Mesenchymal stem cell (in vitro differentiated cells and primary cell): ENCODE measurements around the gene TAS2R9.

ENCODE experiments used
- DNase-seq: peaks from one replicate; pipeline ENCODE4 v3.0.0-alpha.2; 2013
- H2AFZ ChIP-seq: one replicate; pipeline ENCODE4 v1.6.1; 2013; ENCODE audit warnings: low read depth, mild to moderate bottlenecking, control low read depth, inconsistent platforms, low read length, moderate library complexity
- H2AK5ac ChIP-seq: 2 replicates; pipeline ENCODE4 v1.6.1; 2013; ENCODE audit warnings: low read length, moderate library complexity, mild to moderate bottlenecking, inconsistent platforms; ENCODE audit not compliant: severe bottlenecking
- H2BK120ac ChIP-seq: one replicate; pipeline ENCODE4 v1.6.1; 2013; ENCODE audit warnings: low read depth, mild to moderate bottlenecking, inconsistent platforms, low read length, moderate library complexity
- H2BK12ac ChIP-seq, 2 experiments: one replicate each; pipeline ENCODE4 v1.6.1; 2013; ENCODE audit warnings: inconsistent platforms in 2 of 2, low read length in 2 of 2, mild to moderate bottlenecking in 2 of 2, moderate library complexity in 2 of 2, control low read depth in 1 of 2
- H2BK15ac ChIP-seq: one replicate; pipeline ENCODE4 v1.6.1; 2013; ENCODE audit warnings: mild to moderate bottlenecking, low read depth, inconsistent platforms; ENCODE audit not compliant: poor library complexity, severe bottlenecking
- H2BK5ac ChIP-seq: 2 replicates; pipeline ENCODE4 v1.6.1; 2013; ENCODE audit warnings: low read depth, mild to moderate bottlenecking, low read length, control low read depth, inconsistent platforms; ENCODE audit not compliant: poor library complexity, severe bottlenecking
- H3K14ac ChIP-seq, 2 experiments: one replicate each; pipeline ENCODE4 v1.6.1; 2013; ENCODE audit warnings: inconsistent platforms in 2 of 2, low read length in 2 of 2, control low read depth in 1 of 2, mild to moderate bottlenecking in 1 of 2, moderate library complexity in 1 of 2
- H3K18ac ChIP-seq, 2 experiments: one replicate each; pipeline ENCODE4 v1.6.1; 2013; ENCODE audit warnings: inconsistent platforms in 2 of 2, low read length in 2 of 2, control low read depth in 1 of 2, low read depth in 1 of 2, mild to moderate bottlenecking in 1 of 2
- H3K23ac ChIP-seq, 2 experiments: one replicate each; pipeline ENCODE4 v1.6.1; 2013; ENCODE audit warnings: inconsistent platforms in 2 of 2, low read length in 2 of 2, mild to moderate bottlenecking in 2 of 2, moderate library complexity in 2 of 2, control low read depth in 1 of 2
- H3K27ac ChIP-seq: 2 replicates; pipeline ENCODE4 v1.5.1; 2013; ENCODE audit warnings: mild to moderate bottlenecking, moderate library complexity, low read length, control low read depth, inconsistent platforms; ENCODE audit not compliant: poor library complexity, severe bottlenecking
- H3K27me3 ChIP-seq, 2 experiments: 2 replicates each; pipeline versions ENCODE4 v1.6.1 to v1.7.0; 2013; ENCODE audit warnings: low read length in 2 of 2, mild to moderate bottlenecking in 2 of 2, moderate library complexity in 2 of 2, control low read depth in 1 of 2, inconsistent platforms in 1 of 2; ENCODE audit not compliant: control insufficient read depth in 1 of 2, insufficient read depth in 1 of 2
- H3K36me3 ChIP-seq, 2 experiments: 2 replicates each; pipeline versions ENCODE4 v1.6.1 to v1.7.0; 2013; ENCODE audit warnings: low read length in 2 of 2, control low read depth in 1 of 2, inconsistent platforms in 1 of 2, low read depth in 1 of 2, mild to moderate bottlenecking in 1 of 2; ENCODE audit not compliant: insufficient read depth in 2 of 2, control insufficient read depth in 1 of 2
- H3K4ac ChIP-seq, 2 experiments: one replicate each; pipeline ENCODE4 v1.6.1; 2013; ENCODE audit warnings: inconsistent platforms in 2 of 2, low read length in 2 of 2, mild to moderate bottlenecking in 2 of 2, moderate library complexity in 2 of 2, control low read depth in 1 of 2, low read depth in 1 of 2
- H3K4me1 ChIP-seq: 2 replicates; pipeline ENCODE4 v1.6.1; 2013; ENCODE audit warnings: low read depth, low read length, control low read depth; ENCODE audit not compliant: control insufficient read depth, insufficient read depth
- H3K4me2 ChIP-seq: 2 replicates; pipeline ENCODE4 v1.6.1; 2013; ENCODE audit warnings: low read length, mild to moderate bottlenecking, inconsistent platforms; ENCODE audit not compliant: poor library complexity, severe bottlenecking
- H3K4me3 ChIP-seq, 2 experiments: 2 replicates each; pipeline versions ENCODE4 v1.5.1 to v1.7.0; 2013; ENCODE audit warnings: low read length in 2 of 2, mild to moderate bottlenecking in 2 of 2, control low read depth in 1 of 2, low read depth in 1 of 2; ENCODE audit not compliant: insufficient read depth in 1 of 2
- H3K79me1 ChIP-seq: replicated peaks from 2 replicates; pipeline ENCODE4 v1.6.1; 2013; ENCODE audit warnings: mild to moderate bottlenecking, control low read depth, low read length, inconsistent platforms; ENCODE audit not compliant: poor library complexity, severe bottlenecking
- H3K9ac ChIP-seq: 2 replicates; pipeline ENCODE4 v1.7.0; 2013; ENCODE audit warnings: mild to moderate bottlenecking, low read length, moderate library complexity
- H3K9me3 ChIP-seq: 2 replicates; pipeline ENCODE4 v1.7.0; 2013; ENCODE audit warnings: mild to moderate bottlenecking, low read length; ENCODE audit not compliant: control insufficient read depth
- H4K8ac ChIP-seq: one replicate; pipeline ENCODE4 v1.6.1; 2013; ENCODE audit warnings: inconsistent platforms, mild to moderate bottlenecking, low read length, moderate library complexity
- H4K91ac ChIP-seq: one replicate; pipeline ENCODE4 v1.6.1; 2013; ENCODE audit warnings: mild to moderate bottlenecking, low read length, inconsistent platforms
- WGBS: methylation state at CpG from one replicate; pipeline ENCODE4 v1.1.7; 2013; ENCODE audit warnings: mixed read lengths; 5-methylcytosine and 5-hydroxymethylcytosine counted together

Gene TAS2R9

GRCh38 chr12:10849425-10849878, 39.5 kb upstream of the TAS2R9 start, which contains the start of gene PRR4:
TSS of gene PRR4 (minus strand) at chr12:10849475. CDS start at chr12:10849437, 38 bp downstream.
- no peak within 1 kb of the TSS for H2BK12ac ChIP-seq
- no peak within 1 kb of the TSS for H2BK5ac ChIP-seq
- H2BK15ac ChIP-seq: no peak within 1 kb of the TSS
- no peak within 1 kb of the TSS for H3K9ac ChIP-seq
- no peak within 1 kb of the TSS for H3K4ac ChIP-seq
- no peaks in the 10 kb centered on the region for H3K4me1 ChIP-seq
- no peak within 1 kb of the TSS for H3K4me2 ChIP-seq
- H2AK5ac ChIP-seq: no peak within 1 kb of the TSS
- no peak within 1 kb of the TSS for H3K4me3 ChIP-seq
- H3K18ac ChIP-seq: no peak within 1 kb of the TSS
- H3K14ac ChIP-seq: no peak within 1 kb of the TSS
- H3K36me3 ChIP-seq: peaks cover 6 to 15% of the 10 kb centered on the region in 2 experiments
- 99% methylated on average over 3 of the region's 4 CpGs for WGBS
- no peak within 1 kb of the TSS for H3K27ac ChIP-seq
- H3K23ac ChIP-seq: no peak within 1 kb of the TSS
- H2AFZ ChIP-seq: no peak within 1 kb of the TSS
- H3K27me3 ChIP-seq: no peaks in the 10 kb centered on the region
- no peak for DNase-seq
- H4K91ac ChIP-seq: no peak within 1 kb of the TSS
- H4K8ac ChIP-seq: no peak within 1 kb of the TSS
- peaks cover 19% of the 10 kb centered on the region for H3K79me1 ChIP-seq
- no peaks in the 10 kb centered on the region for H3K9me3 ChIP-seq
- no peak within 1 kb of the TSS for H2BK120ac ChIP-seq

GRCh38 chr12:10847744-10848143, 37.8 kb upstream of the TAS2R9 start:
- H3K18ac ChIP-seq: no peak overlapping the region
- no peak overlapping the region for H3K23ac ChIP-seq
- H3K79me1 ChIP-seq: peaks cover 4% of the 10 kb centered on the region
- H2BK12ac ChIP-seq: no peak overlapping the region
- H2AK5ac ChIP-seq: no peak overlapping the region
- peaks cover 9 to 18% of the 10 kb centered on the region in 2 experiments for H3K36me3 ChIP-seq
- H2BK5ac ChIP-seq: no peak overlapping the region
- no peak overlapping the region for H3K27ac ChIP-seq
- DNase-seq: no peak
- H3K27me3 ChIP-seq: no peaks in the 10 kb centered on the region
- no peak overlapping the region for H3K9ac ChIP-seq
- H3K9me3 ChIP-seq: no peaks in the 10 kb centered on the region
- no peak overlapping the region for H3K4me2 ChIP-seq
- H3K4ac ChIP-seq: no peak overlapping the region
- H3K14ac ChIP-seq: no peak overlapping the region
- WGBS: 29% methylated on average over 2 of the region's 2 CpGs
- H3K4me3 ChIP-seq: no peak overlapping the region
- H3K4me1 ChIP-seq: no peaks in the 10 kb centered on the region
- no peak overlapping the region for H4K8ac ChIP-seq
- H4K91ac ChIP-seq: no peak overlapping the region
- H2BK15ac ChIP-seq: no peak overlapping the region
- no peak overlapping the region for H2BK120ac ChIP-seq
- H2AFZ ChIP-seq: no peak overlapping the region

- no peak overlapping the region for H2AFZ ChIP-seq
- no peak overlapping the region for H2BK5ac ChIP-seq
- no peak overlapping the region for H3K14ac ChIP-seq
- H3K4me3 ChIP-seq: no peak overlapping the region
- WGBS: 100% methylated on average over 2 of the region's 2 CpGs
- H3K4ac ChIP-seq: no peak overlapping the region
- H3K36me3 ChIP-seq: peaks cover 7 to 13% of the 10 kb centered on the region in 2 experiments
- no peak overlapping the region for H2BK15ac ChIP-seq
- no peak overlapping the region for H3K18ac ChIP-seq
- no peak overlapping the region for H3K27ac ChIP-seq
- H3K23ac ChIP-seq: no peak overlapping the region
- no peak overlapping the region for H2BK120ac ChIP-seq
- no peak overlapping the region for H2BK12ac ChIP-seq
- no peak for DNase-seq
- H2AK5ac ChIP-seq: no peak overlapping the region
- H3K27me3 ChIP-seq: no peaks in the 10 kb centered on the region
- H3K9me3 ChIP-seq: no peaks in the 10 kb centered on the region
- H4K8ac ChIP-seq: no peak overlapping the region
- H3K79me1 ChIP-seq: peaks cover 1% of the 10 kb centered on the region
- no peaks in the 10 kb centered on the region for H3K4me1 ChIP-seq
- H3K4me2 ChIP-seq: no peak overlapping the region
- H4K91ac ChIP-seq: no peak overlapping the region
- no peak overlapping the region for H3K9ac ChIP-seq
Measured at GRCh38 chr12:10842862-10843261, 32.9 kb upstream of the TAS2R9 start.

GRCh38 chr12:10838461-10838860, 28.5 kb upstream of the TAS2R9 start:
- Histone ChIP-seq H2BK120ac (no peak overlapping the region), H3K9me3 (no peaks in the 10 kb centered on the region), H2BK15ac (no peak overlapping the region), H4K91ac (no peak overlapping the region), H3K9ac (no peak overlapping the region), H3K36me3 (peaks cover 3 to 4% of the 10 kb centered on the region in 2 experiments), H3K4ac (no peak overlapping the region), H2AFZ (no peak overlapping the region), H2AK5ac (no peak overlapping the region), H3K14ac (no peak overlapping the region), H3K4me2 (no peak overlapping the region), H2BK12ac (no peak overlapping the region), H3K4me1 (no peaks in the 10 kb centered on the region), H3K4me3 (no peak overlapping the region), H4K8ac (no peak overlapping the region), H2BK5ac (no peak overlapping the region), H3K79me1 (no peaks in the 10 kb centered on the region), H3K18ac (no peak overlapping the region), H3K27ac (no peak overlapping the region), H3K23ac (no peak overlapping the region), H3K27me3 (no peaks in the 10 kb centered on the region)
- 100% methylated on average over 1 of the region's 3 CpGs for WGBS
- DNase-seq: no peak
